H1 (cell line): ENCODE results near the gene MPP3. TPM values are rescaled to one million over a fixed set of nuclear protein-coding genes. Genes with fewer than 3 reads are reported as not detected.

Source experiments
- CTCF ChIA-PET: fragments of 300-600 bp; sonication (Branson Sonifier 250); formaldehyde crosslinking; loops from one replicate; lab custom pipeline; 2021; ENCODE audit not compliant: partially characterized antibody; lab: Charles Lee
- POLR2A ChIA-PET: fragments of 300-600 bp; sonication (Branson Sonifier 250); formaldehyde crosslinking; loops from one replicate; lab custom pipeline; 2021; ENCODE audit warnings: inconsistent platforms; ENCODE audit not compliant: partially characterized antibody; lab: Charles Lee
- DNase-seq, 2 experiments: peaks; one replicate each; pipeline versions ENCODE4 v3.0.0 to v3.0.0-alpha.2; 2010 to 2022; ENCODE audit warnings: low spot score in 2 of 2, low read depth in 1 of 2, mixed read lengths in 1 of 2
- FAIRE-seq: peaks from 2 replicates; lab custom pipeline; 2011; peaks lifted over from hg19 to GRCh38; lab: Jason Lieb, UNC
- H2AFZ ChIP-seq: 2 replicates; pipeline ENCODE4 v1.8.1; 2012; ENCODE audit warnings: low read length, inconsistent platforms
- H2AK5ac ChIP-seq: 2 replicates; pipeline ENCODE4 v1.6.1; 2013; ENCODE audit warnings: low read depth, low read length
- H2BK120ac ChIP-seq: replicated peaks from 2 replicates; pipeline ENCODE3; 2013; ENCODE audit warnings: low read depth, low read length, inconsistent platforms
- H2BK12ac ChIP-seq: 2 replicates; pipeline ENCODE4 v1.6.1; 2013; ENCODE audit warnings: low read depth, low read length
- H2BK15ac ChIP-seq: 2 replicates; pipeline ENCODE4 v1.6.1; 2013; ENCODE audit warnings: low read length
- H2BK20ac ChIP-seq: 2 replicates; pipeline ENCODE4 v1.6.1; 2013; ENCODE audit warnings: low read length
- H2BK5ac ChIP-seq: 2 replicates; pipeline ENCODE4 v1.6.1; 2013; ENCODE audit warnings: low read depth, low read length
- H3K14ac ChIP-seq: 2 replicates; pipeline ENCODE4 v1.6.1; 2013; ENCODE audit warnings: inconsistent platforms; ENCODE audit not compliant: insufficient read length
- H3K18ac ChIP-seq: 2 replicates; pipeline ENCODE4 v1.6.1; 2013; ENCODE audit warnings: low read length; ENCODE audit errors: extremely low read depth
- H3K23ac ChIP-seq: 2 replicates; pipeline ENCODE4 v1.6.1; 2013; ENCODE audit warnings: inconsistent platforms; ENCODE audit not compliant: insufficient read length
- H3K23me2 ChIP-seq: 2 replicates; pipeline ENCODE4 v1.6.1; 2013; ENCODE audit warnings: low read depth, low read length
- H3K27ac ChIP-seq: 2 replicates; pipeline ENCODE4 v1.6.1; 2011; ENCODE audit warnings: low read depth, low read length, inconsistent platforms
- H3K27me3 ChIP-seq, 4 experiments: replicated peaks in 1 of 4; 1 replicate in 1 of 4; 2 replicates in 3 of 4; pipeline versions ENCODE4 v1.6.1 to v1.8.1; 2011 to 2013; ENCODE audit warnings: low read length in 3 of 4, mild to moderate bottlenecking in 3 of 4, inconsistent platforms in 2 of 4, mixed read lengths in 2 of 4, moderate library complexity in 1 of 4; ENCODE audit not compliant: control insufficient read depth in 3 of 4, insufficient read depth in 3 of 4; ENCODE audit errors: extremely low read depth in 1 of 4
- H3K36me3 ChIP-seq, 4 experiments: 2 replicates each; pipeline versions ENCODE4 v1.6.1 to v1.8.1; 2011 to 2013; ENCODE audit warnings: mild to moderate bottlenecking in 4 of 4, low read length in 3 of 4, moderate library complexity in 2 of 4, control low read depth in 1 of 4, inconsistent platforms in 1 of 4; ENCODE audit not compliant: insufficient read depth in 4 of 4, control insufficient read depth in 2 of 4
- H3K4ac ChIP-seq: replicated peaks from 2 replicates; pipeline ENCODE3; 2013; ENCODE audit warnings: low read length, low read depth, mixed read lengths, inconsistent platforms; ENCODE audit not compliant: insufficient read length
- H3K4me1 ChIP-seq, 4 experiments: replicated peaks in 1 of 4; 1 replicate in 1 of 4; 2 replicates in 3 of 4; pipeline versions ENCODE4 v1.6.1 to v1.8.1; 2011 to 2013; ENCODE audit warnings: low read length in 3 of 4, inconsistent platforms in 2 of 4, mixed read lengths in 1 of 4; ENCODE audit not compliant: insufficient read depth in 4 of 4, control insufficient read depth in 3 of 4
- H3K4me2 ChIP-seq, 2 experiments: 2 replicates each; pipeline versions ENCODE4 v1.6.1 to v1.8.1; 2011 to 2013; ENCODE audit warnings: low read depth in 2 of 2, low read length in 2 of 2, control low read depth in 1 of 2, inconsistent platforms in 1 of 2, mild to moderate bottlenecking in 1 of 2; ENCODE audit not compliant: insufficient read depth in 1 of 2
- H3K4me3 ChIP-seq, 4 experiments: fragments of 200-600, 300-600 bp in 1 of 4; sonication (generic), shearing (Covaris generic), sonication (Bioruptor Twin) in 1 of 4; 2 replicates each; pipeline versions ENCODE4 v1.5.1 to v1.8.1; 2011 to 2016; ENCODE audit warnings: low read length in 4 of 4, low read depth in 3 of 4, control low read depth in 2 of 4, inconsistent platforms in 2 of 4, mild to moderate bottlenecking in 2 of 4, mixed read lengths in 1 of 4, moderate library complexity in 1 of 4; ENCODE audit not compliant: insufficient read depth in 2 of 4; ENCODE audit errors: extremely low read depth in 1 of 4
- H3K56ac ChIP-seq: replicated peaks from 2 replicates; pipeline ENCODE3; 2013; ENCODE audit warnings: low read depth, mild to moderate bottlenecking, mixed read lengths, low read length, inconsistent platforms; ENCODE audit not compliant: insufficient read length
- H3K79me1 ChIP-seq: 2 replicates; pipeline ENCODE4 v1.6.1; 2013; ENCODE audit warnings: low read depth, low read length, control low read depth
- H3K79me2 ChIP-seq, 2 experiments: 2 replicates each; pipeline versions ENCODE4 v1.6.1 to v1.8.1; 2012 to 2013; ENCODE audit warnings: low read length in 2 of 2, mild to moderate bottlenecking in 2 of 2, inconsistent platforms in 1 of 2; ENCODE audit not compliant: insufficient read depth in 2 of 2, control insufficient read depth in 1 of 2
- H3K9ac ChIP-seq, 4 experiments: replicated peaks in 1 of 4; 1 replicate in 1 of 4; 2 replicates in 3 of 4; pipeline versions ENCODE4 v1.6.1 to v1.8.1; 2011 to 2013; ENCODE audit warnings: low read depth in 3 of 4, low read length in 3 of 4, control low read depth in 2 of 4, mild to moderate bottlenecking in 2 of 4, moderate library complexity in 2 of 4, inconsistent platforms in 1 of 4; ENCODE audit errors: extremely low read depth in 1 of 4
- H3K9me3 ChIP-seq, 2 experiments: 2 replicates each; pipeline versions ENCODE4 v1.6.1 to v1.8.1; 2012 to 2013; ENCODE audit warnings: mild to moderate bottlenecking in 2 of 2, moderate library complexity in 2 of 2, control low read depth in 1 of 2, inconsistent platforms in 1 of 2, low read depth in 1 of 2, low read length in 1 of 2, mixed read lengths in 1 of 2; ENCODE audit not compliant: insufficient read depth in 2 of 2
- H4K20me1 ChIP-seq, 2 experiments: replicated peaks in 1 of 2; 2 replicates each; pipeline versions ENCODE3 to v1.8.1; 2011 to 2013; ENCODE audit warnings: inconsistent platforms in 2 of 2, low read length in 2 of 2, mild to moderate bottlenecking in 1 of 2; ENCODE audit not compliant: insufficient read depth in 2 of 2, control insufficient read depth in 1 of 2
- H4K5ac ChIP-seq: 2 replicates; pipeline ENCODE4 v1.6.1; 2013; ENCODE audit warnings: low read length, low read depth, mixed read lengths, inconsistent platforms; ENCODE audit not compliant: insufficient read length
- H4K8ac ChIP-seq: 2 replicates; pipeline ENCODE4 v1.8.0; 2013; ENCODE audit warnings: mild to moderate bottlenecking, moderate library complexity, low read length, inconsistent platforms; ENCODE audit not compliant: insufficient read depth; ENCODE audit errors: extremely low read depth
- H4K91ac ChIP-seq: replicated peaks from 2 replicates; pipeline ENCODE3; 2013; ENCODE audit warnings: low read length, mixed read lengths, inconsistent platforms; ENCODE audit not compliant: insufficient read length
- CTCF ChIP-seq, 3 experiments: IDR thresholded peaks; 1 replicate in 2 of 3; 2 replicates in 1 of 3; pipeline versions ENCODE4 v1.5.1 to v1.6.1; 2011; ENCODE audit warnings: low read length in 3 of 3, mild to moderate bottlenecking in 3 of 3, inconsistent platforms in 2 of 3, low read depth in 1 of 3, moderate library complexity in 1 of 3; ENCODE audit not compliant: insufficient read depth in 1 of 3; ENCODE audit errors: control extremely low read depth in 1 of 3
- HDAC2 ChIP-seq, 2 experiments: fragments of 300-600 bp in 1 of 2; sonication (generic) in 1 of 2; IDR thresholded peaks; 2 replicates each; pipeline ENCODE4 v1.6.1; 2011 to 2012; ENCODE audit warnings: low read depth in 2 of 2, low read length in 2 of 2, mild to moderate bottlenecking in 2 of 2, moderate library complexity in 2 of 2, borderline replicate concordance in 1 of 2, inconsistent platforms in 1 of 2
- MAFK ChIP-seq: IDR thresholded peaks from 2 replicates; pipeline ENCODE4 v1.6.1; 2012; ENCODE audit warnings: low read depth, mild to moderate bottlenecking, improper control_type of control experiment, low read length
- MAX ChIP-seq: IDR thresholded peaks from 2 replicates; pipeline ENCODE4 v1.6.1; 2012; ENCODE audit warnings: inconsistent platforms
- PHF8 ChIP-seq: fragments of 200-600 bp; sonication (generic); conservative IDR thresholded peaks from 2 replicates; pipeline ENCODE4 v1.7.1; 2012; ENCODE audit warnings: low read depth, mild to moderate bottlenecking, inconsistent platforms, low read length, moderate library complexity
- POLR2AphosphoS5 ChIP-seq: IDR thresholded peaks from 2 replicates; pipeline ENCODE4 v1.6.1; 2011; ENCODE audit warnings: low read depth, low read length
- WGBS, 2 experiments: shearing (Covaris generic) in 1 of 2; methylation state at CpG; one replicate each; pipeline versions ENCODE4 v1.1.6 to v1.1.7; 2013 to 2015; ENCODE audit warnings: low lambda C conversion rate in 2 of 2, mixed read lengths in 2 of 2, inconsistent platforms in 1 of 2, low coverage in 1 of 2, missing lambda C conversion rate in 1 of 2; ENCODE audit not compliant: insufficient replicate concordance in 2 of 2, insufficient coverage in 1 of 2, insufficient read length in 1 of 2; ENCODE audit errors: extremely low coverage in 1 of 2, missing lambda C conversion rate in 1 of 2; 5-methylcytosine and 5-hydroxymethylcytosine counted together
- polyA plus RNA-seq, 7 experiments: library from polyadenylated mRNA; depleted of rRNA in 3 of 7; stranded (reverse) in 5 of 7; unstranded in 2 of 7; fragments of >200 nt in 5 of 7; fragments of 200-250 nt in 2 of 7; gene quantifications; 1 replicate in 5 of 7; 2 replicates in 1 of 7; 4 replicates in 1 of 7; pipeline versions ENCODE4 v1.2.1 to v1.2.3, GENCODE V29; 2011 to 2013; ENCODE audit warnings: missing spikeins in 2 of 7, mixed read lengths in 2 of 7
- total RNA-seq: library from RNA; stranded (reverse); fragmentation: NEBNext Ultra II Directional; extraction: Animal tissue kit (Norgen Biotek cat#: 25700); gene quantifications from 2 replicates; pipeline ENCODE4 v1.2.1, GENCODE V29; 2021

Gene MPP3
- total and polyA plus RNA-seq, 2 of the 8 experiments (the other 6 are each of a cell fraction or from before 2014, with no cell fraction given) = 3.1 to 6.1 TPM

- ChIA-PET CTCF (interaction anchor here (0.9 to 1.6 kb wide), 5 partner anchors 11 to 135 kb away, joined by 3 to 7 read pairs (median 3); partner anchors contain the start of gene CD300LG), POLR2A (interaction anchor here (0.7 to 1.6 kb wide), 7 partner anchors 10 to 208 kb away, joined by 3 to 4 read pairs (median 3); no protein-coding TSS in a partner anchor)
- Histone ChIP-seq H4K8ac (no peak overlapping the region), H2BK20ac (no peak overlapping the region), H3K27me3 (peaks cover 0 to 7% (median 6%) of the 10 kb centered on the region in 4 experiments; a peak in 6 of 7 replicates), H2BK15ac (no peak overlapping the region), H3K18ac (0 out of 2 replicates have a peak overlapping the region, but pooled peaks have one; percentile 27), H2AK5ac (no peak overlapping the region), H2BK12ac (peak overlapping the region; percentile 51; the same call in 1 of the 2 replicates), H4K91ac (no peak overlapping the region), H3K4ac (no peak overlapping the region), H3K4me3 (peak overlapping the region; percentile 56 to 97 (median 80)), H3K4me2 (peak overlapping the region; percentile 63 to 64), H3K4me1 (peaks cover 0 to 6% (median 4%) of the 10 kb centered on the region in 4 experiments; a peak in 5 of 7 replicates), H3K14ac (no peak overlapping the region), H3K23me2 (no peaks in the 10 kb centered on the region), H3K79me2 (peaks cover 0 to 5% of the 10 kb centered on the region in 2 experiments; a peak in 2 of 4 replicates), H3K23ac (no peak overlapping the region), H4K20me1 (peaks cover 2 to 4% of the 10 kb centered on the region in 2 experiments), H2BK5ac (no peak overlapping the region), H3K56ac (no peak overlapping the region), H3K9me3 (no peaks in the 10 kb centered on the region), H3K9ac (peak overlapping the region in 3 of 4 experiments; percentile 89 to 97 (median 94); a peak in 5 of 7 replicates), H3K79me1 (peaks cover 3% of the 10 kb centered on the region; the same call in 1 of the 2 replicates), H3K27ac (no peak overlapping the region), H3K36me3 (peaks cover 0 to 2% (median under 1%) of the 10 kb centered on the region in 4 experiments; a peak in 5 of 8 replicates), H2BK120ac (no peak overlapping the region), H2AFZ (no peak overlapping the region; the same call in 1 of the 2 replicates), H4K5ac (no peak overlapping the region)
- FAIRE-seq (no peak), DNase-seq (no peak)
- WGBS, 2 experiments = 10% methylated on average over 26 of the region's 26 CpGs; no CpG with 5 or more reads in 1 of the 2 experiments
- TF ChIP-seq MAFK = no peak
- 0 out of 4 replicates have a peak, but pooled peaks of 1 of the 3 experiments have one; percentile 1 for TF ChIP-seq CTCF (IDR thresholded peaks at IDR 0.05; ENCODE audit: control extremely low read depth in 1 of 3, insufficient read depth in 1 of 3, low read depth in 1 of 3, low read length in 3 of 3)
- no peak for TF ChIP-seq MAX
- TF ChIP-seq PHF8 = no peak
- TF ChIP-seq HDAC2 (IDR thresholded peaks at IDR 0.05; ENCODE audit: borderline replicate concordance in 1 of 2, low read depth in 2 of 2, low read length in 2 of 2) = no peak
- 0 out of 2 replicates have a peak, but pooled peaks have one; percentile 1 for TF ChIP-seq POLR2AphosphoS5
Measured at GRCh38 chr17:43779145-43780125, 53.5 kb downstream of the MPP3 start.
